ENCODE data around the gene CD99. TPM values are rescaled to one million over a fixed set of nuclear protein-coding genes. Genes with fewer than 3 reads are reported as not detected.
A peak's percentile ranks its signal among the peaks of the same experiment; 100 is the strongest.

Gene CD99
- polyA plus RNA-seq, 1 donor (not counting 4 experiments of a cell fraction or from before 2014, with no cell fraction given): 74.4 TPM

DNA sequence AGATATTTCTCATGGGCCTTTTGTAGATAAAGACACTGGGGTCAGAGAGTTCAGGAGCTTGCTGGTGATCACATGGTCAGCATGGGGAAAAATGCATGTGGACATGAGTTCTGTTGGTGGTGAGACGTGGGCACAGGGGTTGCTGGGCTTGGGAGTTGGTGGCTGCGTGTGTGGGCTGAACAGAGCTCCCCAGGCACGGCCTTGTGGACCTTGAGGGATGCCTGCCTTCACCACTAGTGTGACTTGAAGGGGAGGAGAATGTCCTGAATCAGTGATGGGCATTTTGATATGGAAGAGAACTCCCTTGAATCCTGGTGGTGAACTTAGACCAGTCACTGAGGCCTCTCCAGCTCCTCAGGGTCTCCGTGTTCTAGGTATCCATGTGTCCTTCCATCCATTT, 8.9 kb downstream of the CD99 start:
- Histone ChIP-seq H3K79me2 (ENCODE audit: control insufficient read depth, insufficient read depth, low read length) (peaks cover 88% of the 10 kb centered on the region), H3K4me3 (ENCODE audit: control insufficient read depth in 2 of 3, extremely low read depth in 1 of 3, insufficient read depth in 2 of 3, low read depth in 1 of 3, low read length in 3 of 3) (no peak overlapping the region), H3K4me2 (ENCODE audit: control insufficient read depth, extremely low read depth, insufficient read depth, low read depth, low read length) (no peak overlapping the region), H3K36me3 (ENCODE audit: control insufficient read depth in 2 of 2, extremely low read depth in 1 of 2, insufficient read depth in 2 of 2, low read length in 2 of 2) (peaks cover 0 to 3% of the 10 kb centered on the region in 2 experiments), H3K9ac (ENCODE audit: control insufficient read depth, extremely low read depth, insufficient read depth, low read length) (no peak overlapping the region), H2AFZ (ENCODE audit: control insufficient read depth, low read length) (no peak overlapping the region), H4K20me1 (ENCODE audit: control insufficient read depth, extremely low read depth, insufficient read depth, low read length) (peaks cover 5% of the 10 kb centered on the region), H3K27ac (ENCODE audit: control insufficient read depth, insufficient read depth, low read length) (no peak overlapping the region), H3K4me1 (ENCODE audit: control insufficient read depth, extremely low read depth, insufficient read depth, low read length) (peaks cover 53% of the 10 kb centered on the region), H3K27me3 (ENCODE audit: control insufficient read depth, extremely low read depth, insufficient read depth, low read length) (no peaks in the 10 kb centered on the region), H3K9me3 (ENCODE audit: control insufficient read depth, low read depth, low read length) (no peaks in the 10 kb centered on the region), H3K9me1 (ENCODE audit: control insufficient read depth, extremely low read depth, insufficient read depth, low read length) (peaks cover 4% of the 10 kb centered on the region)
- DNase-seq (ENCODE audit: low read depth, low spot score): no peak
- FAIRE-seq: no peak
- TF ChIP-seq, protein P1, sequence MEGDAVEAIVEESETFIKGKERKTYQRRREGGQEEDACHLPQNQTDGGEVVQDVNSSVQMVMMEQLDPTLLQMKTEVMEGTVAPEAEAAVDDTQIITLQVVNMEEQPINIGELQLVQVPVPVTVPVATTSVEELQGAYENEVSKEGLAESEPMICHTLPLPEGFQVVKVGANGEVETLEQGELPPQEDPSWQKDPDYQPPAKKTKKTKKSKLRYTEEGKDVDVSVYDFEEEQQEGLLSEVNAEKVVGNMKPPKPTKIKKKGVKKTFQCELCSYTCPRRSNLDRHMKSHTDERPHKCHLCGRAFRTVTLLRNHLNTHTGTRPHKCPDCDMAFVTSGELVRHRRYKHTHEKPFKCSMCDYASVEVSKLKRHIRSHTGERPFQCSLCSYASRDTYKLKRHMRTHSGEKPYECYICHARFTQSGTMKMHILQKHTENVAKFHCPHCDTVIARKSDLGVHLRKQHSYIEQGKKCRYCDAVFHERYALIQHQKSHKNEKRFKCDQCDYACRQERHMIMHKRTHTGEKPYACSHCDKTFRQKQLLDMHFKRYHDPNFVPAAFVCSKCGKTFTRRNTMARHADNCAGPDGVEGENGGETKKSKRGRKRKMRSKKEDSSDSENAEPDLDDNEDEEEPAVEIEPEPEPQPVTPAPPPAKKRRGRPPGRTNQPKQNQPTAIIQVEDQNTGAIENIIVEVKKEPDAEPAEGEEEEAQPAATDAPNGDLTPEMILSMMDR (optimal IDR thresholded peaks at IDR 0.05 in 1 of 3, IDR thresholded peaks at IDR 0.05 in 1 of 3, conservative IDR thresholded peaks at IDR 0.05 in 1 of 3; ENCODE audit: extremely low read depth in 1 of 3, insufficient read depth in 2 of 3, low read length in 3 of 3): no peak
- no peak for TF ChIP-seq EZH2 (IDR thresholded peaks at IDR 0.05; ENCODE audit: low read length)
- dilution Hi-C loops (cut with MboI; ENCODE audit: extremely low pct_ligation_motif_present, low sequenced_read_pairs): no loop called here

DNA sequence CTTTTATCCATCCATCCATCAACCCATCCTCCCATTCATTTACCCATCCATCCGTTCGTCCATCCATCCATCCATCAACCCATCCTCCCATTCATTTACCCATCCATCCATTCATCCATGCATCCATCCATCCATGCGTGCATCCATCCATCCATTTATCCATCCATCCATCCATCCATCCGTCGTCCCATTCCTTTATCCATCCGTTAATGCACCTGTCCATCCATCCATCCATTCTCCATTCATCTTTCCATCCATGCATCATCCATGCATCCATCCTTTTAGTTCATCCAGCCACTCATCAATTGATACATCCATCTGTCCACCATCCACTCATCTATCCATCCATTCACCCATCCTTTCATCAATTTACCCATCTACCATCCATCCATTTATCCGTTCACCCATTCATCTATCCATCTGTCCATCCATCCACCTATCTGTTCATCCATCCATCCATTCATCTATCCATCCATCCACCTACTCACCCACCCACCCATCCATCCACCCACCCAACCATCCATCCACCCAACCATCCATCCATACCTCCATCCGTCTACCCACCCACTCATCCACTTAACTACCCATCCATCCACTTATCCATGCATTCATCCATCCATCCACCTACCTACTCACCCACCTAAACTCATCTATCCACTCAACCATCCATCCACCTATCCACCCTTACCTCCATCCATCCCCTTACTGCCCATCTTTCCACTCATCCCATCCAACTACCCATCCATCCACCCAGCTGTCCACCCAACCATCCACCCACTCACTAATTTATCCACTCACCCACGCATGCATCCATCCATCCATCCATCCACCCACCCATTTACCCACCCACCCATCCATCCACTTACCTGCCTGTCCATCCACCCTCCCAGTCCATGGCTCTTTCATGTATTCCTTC, 9.6 kb downstream of the CD99 start:
- TF ChIP-seq, protein P1 (optimal IDR thresholded peaks at IDR 0.05 in 1 of 3, IDR thresholded peaks at IDR 0.05 in 1 of 3, conservative IDR thresholded peaks at IDR 0.05 in 1 of 3; ENCODE audit: extremely low read depth in 1 of 3, insufficient read depth in 2 of 3, low read length in 3 of 3): no peak
- no peak for TF ChIP-seq EZH2 (IDR thresholded peaks at IDR 0.05; ENCODE audit: low read length)
- H3K4me2 ChIP-seq (ENCODE audit: control insufficient read depth, extremely low read depth, insufficient read depth, low read depth, low read length): no peak overlapping the region
- no peaks in the 10 kb centered on the region for H3K9me3 ChIP-seq (ENCODE audit: control insufficient read depth, low read depth, low read length)
- H3K4me1 ChIP-seq (ENCODE audit: control insufficient read depth, extremely low read depth, insufficient read depth, low read length): peaks cover 54% of the 10 kb centered on the region
- H2AFZ ChIP-seq (ENCODE audit: control insufficient read depth, low read length): no peak overlapping the region
- dilution Hi-C loops (cut with MboI; ENCODE audit: extremely low pct_ligation_motif_present, low sequenced_read_pairs): no loop called here
- H3K36me3 ChIP-seq (ENCODE audit: control insufficient read depth in 2 of 2, extremely low read depth in 1 of 2, insufficient read depth in 2 of 2, low read length in 2 of 2): peaks cover 0 to 3% of the 10 kb centered on the region in 2 experiments
- H4K20me1 ChIP-seq (ENCODE audit: control insufficient read depth, extremely low read depth, insufficient read depth, low read length): peaks cover 5% of the 10 kb centered on the region
- H3K27ac ChIP-seq (ENCODE audit: control insufficient read depth, insufficient read depth, low read length): no peak overlapping the region
- H3K4me3 ChIP-seq (ENCODE audit: control insufficient read depth in 2 of 3, extremely low read depth in 1 of 3, insufficient read depth in 2 of 3, low read depth in 1 of 3, low read length in 3 of 3): no peak overlapping the region
- peaks cover 89% of the 10 kb centered on the region for H3K79me2 ChIP-seq (ENCODE audit: control insufficient read depth, insufficient read depth, low read length)
- DNase-seq (ENCODE audit: low read depth, low spot score) (no peak), FAIRE-seq (peak; percentile 17)
- peaks cover 4% of the 10 kb centered on the region for H3K9me1 ChIP-seq (ENCODE audit: control insufficient read depth, extremely low read depth, insufficient read depth, low read length)
- H3K9ac ChIP-seq (ENCODE audit: control insufficient read depth, extremely low read depth, insufficient read depth, low read length): no peak overlapping the region
- no peaks in the 10 kb centered on the region for H3K27me3 ChIP-seq (ENCODE audit: control insufficient read depth, extremely low read depth, insufficient read depth, low read length)
